ENCODE results near the gene ARHGAP40. TPM values are rescaled to one million over a fixed set of nuclear protein-coding genes. Genes with fewer than 3 reads are reported as not detected.

The ARHGAP40 gene
- total RNA-seq, 4 donors from 2014 or later, result not detected

GRCh38 chr20:38685853-38686473 lies 84.4 kb downstream of the ARHGAP40 start:
- H3K4me1 ChIP-seq, result no peaks in the 10 kb centered on the region
- H3K36me3 ChIP-seq, result no peaks in the 10 kb centered on the region
- H3K9me3 ChIP-seq, result no peaks in the 10 kb centered on the region
- H3K27me3 ChIP-seq, result no peaks in the 10 kb centered on the region
- no peak overlapping the region for H3K27ac ChIP-seq
- peak in 1 of 2 donors; percentile 12 for DNase-seq (ENCODE audit: low spot score in 2 of 2)
- TF ChIP-seq POLR2A (IDR thresholded peaks at IDR 0.05) (no peak), EP300 (IDR thresholded peaks at IDR 0.05) (no peak), CTCF (IDR thresholded peaks at IDR 0.05) (no peak)
- 13 to 15% methylated on average over 14 of the region's 14 CpGs for WGBS, 2 donors
- H3K4me3 ChIP-seq, result no peak overlapping the region

GRCh38 chr20:38692436-38693411 lies 91.1 kb downstream of the ARHGAP40 start:
- peak in 1 of 2 donors; percentile 42 for DNase-seq (ENCODE audit: low spot score in 2 of 2)
- Histone ChIP-seq H3K27me3 (no peaks in the 10 kb centered on the region), H3K4me3 (no peak overlapping the region), H3K27ac (no peak overlapping the region), H3K9me3 (no peaks in the 10 kb centered on the region), H3K4me1 (no peaks in the 10 kb centered on the region), H3K36me3 (no peaks in the 10 kb centered on the region)
- TF ChIP-seq CTCF (IDR thresholded peaks at IDR 0.05) (no peak), EP300 (IDR thresholded peaks at IDR 0.05) (no peak), POLR2A (IDR thresholded peaks at IDR 0.05) (no peak)
- WGBS, 2 donors, result 31% methylated on average over 13 of the region's 13 CpGs

GRCh38 chr20:38697306-38697705 lies 95.7 kb downstream of the ARHGAP40 start:
- Histone ChIP-seq H3K4me1 (no peaks in the 10 kb centered on the region), H3K27me3 (peaks cover 0 to 19% of the 10 kb centered on the region in 2 donors), H3K9me3 (no peaks in the 10 kb centered on the region), H3K36me3 (no peaks in the 10 kb centered on the region), H3K4me3 (no peak overlapping the region), H3K27ac (no peak overlapping the region)
- TF ChIP-seq CTCF (IDR thresholded peaks at IDR 0.05) (no peak), EP300 (IDR thresholded peaks at IDR 0.05) (no peak), POLR2A (IDR thresholded peaks at IDR 0.05) (no peak)
- DNase-seq (ENCODE audit: low spot score in 2 of 2), result no peak
- WGBS, 2 donors, result 69 to 75% methylated on average over 9 of the region's 9 CpGs

GRCh38 chr20:38698541-38698940 lies 96.9 kb downstream of the ARHGAP40 start:
- Histone ChIP-seq H3K36me3 (no peaks in the 10 kb centered on the region), H3K27me3 (peaks cover 0 to 23% of the 10 kb centered on the region in 2 donors), H3K4me1 (no peaks in the 10 kb centered on the region), H3K27ac (no peak overlapping the region), H3K9me3 (no peaks in the 10 kb centered on the region), H3K4me3 (no peak overlapping the region)
- DNase-seq (ENCODE audit: low spot score in 2 of 2), result no peak
- WGBS, 2 donors, result 81 to 82% methylated on average over 15 of the region's 15 CpGs
- TF ChIP-seq EP300 (IDR thresholded peaks at IDR 0.05) (no peak), POLR2A (IDR thresholded peaks at IDR 0.05) (no peak), CTCF (IDR thresholded peaks at IDR 0.05) (no peak)

- H3K9me3 ChIP-seq, result no peaks in the 10 kb centered on the region
- no peak overlapping the region for H3K4me3 ChIP-seq
- TF ChIP-seq EP300 (IDR thresholded peaks at IDR 0.05) (no peak), POLR2A (IDR thresholded peaks at IDR 0.05) (no peak), CTCF (IDR thresholded peaks at IDR 0.05) (no peak)
- DNase-seq (ENCODE audit: low spot score in 2 of 2), result no peak
- peaks cover 0 to 23% of the 10 kb centered on the region in 2 donors for H3K27me3 ChIP-seq
- H3K27ac ChIP-seq, result no peak overlapping the region
- no peaks in the 10 kb centered on the region for H3K36me3 ChIP-seq
- no peaks in the 10 kb centered on the region for H3K4me1 ChIP-seq
- 29 to 48% methylated on average over 4 of the region's 4 CpGs for WGBS, 2 donors
These were observed 98.5 kb downstream of the ARHGAP40 start for GRCh38 chr20:38700141-38700540.

Measured in tibial nerve (tissue), 4 donors.